ENCODE measurements around the gene ZDHHC11.

The ZDHHC11 gene, protein sequence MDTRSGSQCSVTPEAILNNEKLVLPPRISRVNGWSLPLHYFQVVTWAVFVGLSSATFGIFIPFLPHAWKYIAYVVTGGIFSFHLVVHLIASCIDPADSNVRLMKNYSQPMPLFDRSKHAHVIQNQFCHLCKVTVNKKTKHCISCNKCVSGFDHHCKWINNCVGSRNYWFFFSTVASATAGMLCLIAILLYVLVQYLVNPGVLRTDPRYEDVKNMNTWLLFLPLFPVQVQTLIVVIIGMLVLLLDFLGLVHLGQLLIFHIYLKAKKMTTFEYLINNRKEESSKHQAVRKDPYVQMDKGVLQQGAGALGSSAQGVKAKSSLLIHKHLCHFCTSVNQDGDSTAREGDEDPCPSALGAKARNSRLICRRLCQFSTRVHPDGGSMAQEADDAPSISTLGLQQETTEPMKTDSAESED

GRCh38 chr5:850511-851006 lies at the start of gene ZDHHC11:
ZDHHC11 (minus strand) TSS chr5:850986; CDS start chr5:850602, 384 bp downstream.
- no peak for DNase-seq (ENCODE audit: low read depth)

DNA sequence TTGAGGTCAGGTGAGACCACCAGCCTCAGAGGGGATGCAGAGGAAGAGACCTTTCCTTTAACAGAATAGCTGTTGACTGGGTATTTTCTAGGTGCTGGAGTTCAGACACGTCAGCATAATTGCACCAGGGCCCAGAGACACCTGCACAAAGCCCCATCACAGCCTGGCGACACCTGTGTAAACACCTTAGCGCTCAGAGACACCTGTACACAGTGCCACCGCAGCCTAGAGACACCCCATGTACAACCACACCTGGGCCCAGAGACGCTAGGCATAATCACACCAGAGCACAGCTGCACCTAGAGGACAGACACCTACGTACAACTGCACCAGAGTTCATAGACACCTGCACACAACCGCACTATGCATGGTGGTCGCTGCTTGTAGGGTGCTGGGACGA lies 42.9 kb upstream of the ZDHHC11 start:
- no peak for DNase-seq (ENCODE audit: low read depth)

- DNase-seq (ENCODE audit: low read depth) = no peak
Observed at GRCh38 chr5:893137-893506, 42.3 kb upstream of the ZDHHC11 start.

DNA sequence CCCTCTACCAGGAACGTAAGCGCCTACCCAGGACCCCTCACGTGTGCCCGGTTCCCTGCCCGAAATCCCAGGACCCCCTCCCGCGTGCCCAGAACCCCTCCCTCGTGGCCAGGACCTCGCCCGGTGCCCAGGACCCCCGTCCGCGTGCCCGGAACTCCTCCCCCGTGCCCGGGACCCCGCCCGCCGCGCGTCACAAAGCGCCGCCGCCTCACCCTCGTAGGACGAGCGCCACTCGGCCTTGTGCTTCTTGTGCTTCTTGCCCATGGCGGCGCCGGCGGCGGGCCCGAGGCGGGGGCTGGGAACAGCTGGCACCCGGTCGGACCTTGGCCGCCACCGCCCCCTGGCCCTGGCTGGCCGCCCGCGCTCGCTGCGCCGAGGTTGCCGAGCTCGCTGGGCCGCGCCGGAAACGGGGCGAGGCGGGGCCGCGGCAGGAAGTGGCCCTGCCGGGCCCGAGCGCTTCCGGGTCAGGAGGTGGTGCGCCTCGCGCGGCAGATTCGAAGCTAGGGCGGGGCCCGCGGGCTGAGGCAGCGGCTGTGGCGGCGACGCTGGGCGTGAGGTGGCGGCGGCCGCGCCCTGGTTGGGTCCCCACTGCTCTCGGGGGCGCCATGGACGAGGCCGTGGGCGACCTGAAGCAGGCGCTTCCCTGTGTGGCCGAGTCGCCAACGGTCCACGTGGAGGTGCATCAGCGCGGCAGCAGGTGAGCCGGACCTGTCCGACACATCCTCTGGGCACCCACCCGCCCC lies 41.8 kb upstream of the ZDHHC11 start, which contains the start of the genes BRD9 and TRIP13:
Gene BRD9, minus strand, starts transcription at position 408 of the 743 bp plus-strand sequence. Its CDS starts 144 bp downstream, at position 264.
Gene TRIP13, plus strand, starts transcription at position 491 of the 743 bp plus-strand sequence. Its CDS starts 115 bp downstream, at position 606.
- peak; percentile 82 for DNase-seq (ENCODE audit: low read depth)

DNA sequence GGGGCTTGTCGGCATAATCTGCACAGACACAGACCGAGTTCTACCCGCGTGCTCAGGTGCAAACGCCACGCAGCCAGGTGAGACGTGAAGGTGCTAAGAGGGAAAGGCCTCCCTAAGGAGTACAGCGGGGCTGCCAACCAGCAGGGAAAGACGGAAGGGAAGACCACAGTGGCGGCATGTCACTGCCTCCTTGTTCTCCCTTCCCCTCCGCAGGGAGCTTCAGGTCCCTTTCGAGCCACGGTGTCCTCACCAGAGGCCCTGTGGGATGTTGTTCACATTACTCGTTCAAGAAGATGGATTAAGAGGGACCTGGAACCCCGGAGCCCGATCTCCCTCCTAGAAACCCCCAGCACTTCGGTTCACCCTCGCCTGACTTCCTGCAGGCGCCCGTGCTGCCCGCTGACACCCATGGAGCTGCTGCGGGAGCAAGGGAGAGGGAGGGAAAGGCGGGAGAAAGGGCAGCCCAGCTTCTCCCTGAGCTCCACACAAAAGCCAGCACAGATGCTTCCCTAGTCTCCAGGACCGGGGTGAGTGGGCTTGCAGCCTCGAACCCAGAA lies 41.1 kb upstream of the ZDHHC11 start:
- no peak for DNase-seq (ENCODE audit: low read depth)

- DNase-seq (ENCODE audit: low read depth) = no peak
Observed at GRCh38 chr5:891117-891836, 40.5 kb upstream of the ZDHHC11 start.

- DNase-seq (ENCODE audit: low read depth) = no peak
Observed at GRCh38 chr5:889075-889710, 38.4 kb upstream of the ZDHHC11 start.

DNA sequence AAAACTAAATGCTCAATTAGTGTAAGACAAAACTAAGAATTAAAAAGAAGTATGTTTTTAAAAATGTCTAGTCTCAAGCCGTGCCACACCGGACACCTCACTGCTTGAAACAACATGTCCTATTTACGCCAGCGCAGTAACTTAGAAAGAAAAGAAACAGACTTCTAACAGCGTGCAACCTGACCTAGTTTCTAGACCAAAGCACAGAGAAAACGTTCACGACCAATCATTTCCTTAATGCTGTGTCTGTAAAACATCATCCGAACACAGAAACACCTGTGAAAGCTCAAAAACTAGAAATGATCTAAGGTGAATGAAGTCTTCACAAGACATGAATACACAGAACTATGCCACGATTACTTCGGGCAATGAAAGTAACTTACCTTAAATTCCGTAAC lies 37.9 kb upstream of the ZDHHC11 start:
- DNase-seq (ENCODE audit: low read depth) = no peak

DNA sequence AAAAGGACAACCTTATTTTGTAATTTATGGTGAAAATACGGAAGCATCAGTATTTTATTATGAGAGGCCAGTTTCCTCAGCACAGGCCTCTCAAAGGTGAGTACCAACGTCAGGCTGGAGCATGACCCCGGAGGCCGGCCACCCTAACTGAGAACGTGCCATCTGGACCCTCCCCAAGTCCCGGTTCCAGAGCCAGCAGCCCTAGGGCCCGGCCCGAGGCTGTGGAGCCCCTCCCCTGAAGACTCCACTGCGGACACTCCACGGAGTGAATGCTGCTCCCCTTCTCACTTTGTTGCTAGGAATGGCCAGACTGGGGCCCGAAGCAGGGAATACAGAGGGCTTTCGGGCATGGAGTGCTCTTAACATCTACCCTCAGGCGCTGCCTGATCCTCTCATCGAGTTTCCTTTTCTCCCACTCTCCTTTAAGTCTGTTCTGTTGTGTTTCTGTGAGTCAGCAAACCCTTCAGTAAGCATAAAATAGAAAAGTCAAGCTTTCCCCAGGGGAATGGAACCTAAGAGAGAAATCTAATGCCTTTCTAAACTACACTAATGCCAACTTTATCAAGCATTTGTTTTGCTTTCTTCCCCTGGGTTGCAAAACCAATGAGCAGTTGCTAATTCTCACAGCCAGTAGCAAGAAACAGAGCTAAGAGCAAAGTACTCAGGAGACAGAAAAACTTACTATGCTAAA lies 37.3 kb upstream of the ZDHHC11 start:
- DNase-seq (ENCODE audit: low read depth) = no peak

GRCh38 chr5:886716-887325 lies 36.0 kb upstream of the ZDHHC11 start:
- no peak for DNase-seq (ENCODE audit: low read depth)

GRCh38 chr5:886036-886435 lies 35.2 kb upstream of the ZDHHC11 start:
- DNase-seq (ENCODE audit: low read depth) = no peak

DNA sequence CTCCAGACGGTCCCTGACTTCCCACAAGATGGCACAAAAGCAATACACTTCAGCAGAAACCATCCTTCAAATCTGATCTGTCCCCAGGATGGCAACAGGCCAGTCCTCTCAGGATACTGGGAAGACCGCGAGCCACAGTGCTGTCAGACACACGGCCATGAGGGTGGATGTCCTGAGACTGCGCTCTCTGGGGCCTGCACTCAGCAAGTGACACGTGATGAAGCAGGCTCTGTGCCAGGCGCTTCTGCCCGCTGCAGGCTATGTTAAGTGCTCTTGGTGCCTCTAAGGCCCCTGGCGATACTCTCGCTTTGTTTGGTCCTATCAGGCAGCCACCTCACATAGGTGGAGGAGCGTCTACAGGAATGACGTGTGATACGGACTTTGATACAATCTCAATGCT lies 34.7 kb upstream of the ZDHHC11 start:
- DNase-seq (ENCODE audit: low read depth) = no peak

- no peak for DNase-seq (ENCODE audit: low read depth)
Observed at GRCh38 chr5:885127-885442, 34.3 kb upstream of the ZDHHC11 start.

- no peak for DNase-seq (ENCODE audit: low read depth)
Observed at GRCh38 chr5:884345-885126, 33.8 kb upstream of the ZDHHC11 start.

DNA sequence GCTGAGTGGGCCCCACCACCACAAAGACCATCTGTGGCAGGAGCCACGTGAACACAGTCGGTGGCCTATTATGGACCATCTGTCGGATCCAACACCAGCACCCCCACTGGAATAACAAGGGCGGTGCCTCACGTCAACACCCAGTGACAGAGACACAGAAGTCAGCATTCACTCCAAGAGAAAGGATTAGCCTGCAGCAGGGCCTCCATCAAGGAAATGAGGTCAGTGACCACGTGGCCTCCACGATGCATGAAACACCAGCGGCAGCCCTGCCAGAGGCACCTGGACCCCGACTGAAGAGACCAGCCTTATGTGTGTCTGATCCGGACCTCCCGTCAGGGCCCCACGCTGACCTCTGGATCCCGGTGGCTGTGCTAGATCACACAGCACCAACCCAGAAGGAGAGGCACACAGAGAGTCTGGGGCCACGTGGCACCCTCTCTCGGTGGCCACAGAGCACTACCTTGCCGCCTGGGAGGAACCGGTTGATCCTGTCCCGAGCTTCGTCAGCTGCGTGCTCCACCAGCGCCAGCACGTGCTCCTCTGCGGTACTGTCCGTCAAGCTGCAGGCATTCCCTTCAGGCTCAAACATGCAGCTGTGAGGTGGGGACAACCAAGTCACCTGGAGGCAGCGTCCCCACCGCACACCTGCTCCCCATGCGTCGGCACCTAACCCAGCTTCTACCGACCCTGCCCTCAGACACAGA lies 32.8 kb upstream of the ZDHHC11 start:
- DNase-seq (ENCODE audit: low read depth) = no peak

DNA sequence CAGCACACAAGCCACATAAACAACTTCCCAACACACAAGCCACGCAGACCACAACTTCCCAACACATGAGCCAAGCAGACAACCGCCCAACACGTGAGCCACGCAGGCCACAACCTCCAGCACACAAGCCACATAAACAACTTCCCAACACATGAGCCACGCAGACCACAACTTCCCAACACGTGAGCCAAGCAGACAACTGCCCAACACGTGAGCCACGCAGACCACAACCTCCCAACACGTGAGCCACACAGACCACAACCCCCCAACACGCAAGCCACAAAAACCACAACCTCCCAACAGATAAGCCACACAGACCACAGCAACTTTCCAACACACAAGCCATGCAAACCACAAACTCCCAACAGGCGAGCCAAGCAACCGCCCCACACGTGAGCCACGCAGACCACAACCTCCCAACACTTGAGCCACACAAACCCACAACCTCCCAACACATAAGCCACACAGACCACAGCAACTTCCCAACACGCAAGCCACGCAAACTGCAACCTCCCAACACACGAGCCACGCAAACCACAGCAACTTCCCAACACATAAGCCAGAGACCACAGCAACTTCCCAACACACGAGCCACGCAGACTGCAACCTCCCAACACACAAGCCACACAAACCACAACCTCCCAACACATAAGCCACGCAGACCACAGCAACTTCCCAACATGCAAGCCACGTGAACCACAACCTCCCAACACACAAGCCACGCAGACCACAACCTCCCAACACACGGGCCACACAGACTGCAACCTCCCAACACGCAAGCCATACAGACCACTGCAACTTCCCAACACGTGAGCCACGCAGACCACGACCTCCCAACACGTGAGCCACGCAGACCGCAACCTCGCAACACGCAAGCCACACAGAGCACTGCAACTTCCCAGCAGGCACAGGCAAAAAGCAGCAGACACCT lies 31.7 kb upstream of the ZDHHC11 start:
- no peak for DNase-seq (ENCODE audit: low read depth)

- no peak for DNase-seq (ENCODE audit: low read depth)
Observed at GRCh38 chr5:881551-881935, 30.8 kb upstream of the ZDHHC11 start.
